Small intestine (tissue), 7 donors: ENCODE results near the gene PRTFDC1. TPM values are rescaled to one million over a fixed set of nuclear protein-coding genes. Genes with fewer than 3 reads are reported as not detected.

Experiments used
- DNase-seq, 2 donors: peaks; one replicate each; pipeline versions ENCODE4 v3.0.0 to v3.0.0-alpha.2; 2013
- FAIRE-seq: peaks from 2 replicates; lab custom pipeline; 2012; peaks lifted over from hg19 to GRCh38; lab: Jason Lieb, UNC
- H3K27ac ChIP-seq, 3 donors: one replicate each; pipeline ENCODE4 v1.5.1; 2013; ENCODE audit warnings: low read length in 2 of 3, mild to moderate bottlenecking in 2 of 3, control low read depth in 1 of 3, inconsistent platforms in 1 of 3, low read depth in 1 of 3, moderate library complexity in 1 of 3
- H3K27me3 ChIP-seq, 3 donors: one replicate each; pipeline ENCODE4 v1.6.1; 2013; ENCODE audit warnings: low read length in 3 of 3, inconsistent platforms in 1 of 3; ENCODE audit not compliant: control insufficient read depth in 3 of 3, insufficient read depth in 3 of 3
- H3K36me3 ChIP-seq, 3 donors: one replicate each; pipeline ENCODE4 v1.6.1; 2013; ENCODE audit warnings: low read length in 3 of 3, inconsistent platforms in 1 of 3, low read depth in 1 of 3, mild to moderate bottlenecking in 1 of 3, moderate library complexity in 1 of 3; ENCODE audit not compliant: control insufficient read depth in 3 of 3, insufficient read depth in 2 of 3
- H3K4me1 ChIP-seq, 3 donors: one replicate each; pipeline ENCODE4 v1.6.1; 2013; ENCODE audit warnings: low read length in 2 of 3, inconsistent platforms in 1 of 3, low read depth in 1 of 3, mild to moderate bottlenecking in 1 of 3, moderate library complexity in 1 of 3; ENCODE audit not compliant: control insufficient read depth in 3 of 3, insufficient read depth in 2 of 3
- H3K4me3 ChIP-seq, 3 donors: one replicate each; pipeline ENCODE4 v1.5.1; 2013; ENCODE audit warnings: low read length in 3 of 3, control low read depth in 1 of 3, inconsistent platforms in 1 of 3, low read depth in 1 of 3, mild to moderate bottlenecking in 1 of 3, moderate library complexity in 1 of 3
- H3K9me3 ChIP-seq, 2 donors: one replicate each; pipeline ENCODE4 v1.6.1; 2013; ENCODE audit warnings: low read depth in 1 of 2, low read length in 1 of 2; ENCODE audit not compliant: control insufficient read depth in 2 of 2, insufficient read depth in 1 of 2
- WGBS, 3 donors: extraction: QIAGEN DNeasy Blood & Tissue Kit; methylation state at CpG; one replicate each; pipeline ENCODE4 v1.1.7; 2013; 5-methylcytosine and 5-hydroxymethylcytosine counted together
- polyA plus RNA-seq, 4 donors: library from polyadenylated mRNA; stranded (reverse) in 3 of 4; unstranded in 1 of 4; fragments of 200-250 nt in 3 of 4; fragments of 120-200 nt in 1 of 4; gene quantifications; one replicate each; pipeline versions ENCODE4 v1.2.1 to v1.2.3, GENCODE V29; 2013
- donor health status: healthy with polysubstance abuse.
- donor health status: control.
- donor health status: control.
- donor health status: Bipolar disorder and iron deficiency.
- donor health status: healthy.

Gene PRTFDC1
- polyA plus RNA-seq, 4 donors: 9.7 to 28.1 (median 12.9) TPM

GRCh38 chr10:24804392-24804791 is 148.0 kb downstream of the PRTFDC1 start:
- H3K27ac ChIP-seq: no peak overlapping the region
- H3K4me1 ChIP-seq: no peaks in the 10 kb centered on the region
- 91 to 94% (median 94%) methylated on average over 8 of the region's 8 CpGs for WGBS, 3 donors
- no peaks in the 10 kb centered on the region for H3K9me3 ChIP-seq
- no peaks in the 10 kb centered on the region for H3K36me3 ChIP-seq
- H3K27me3 ChIP-seq: no peaks in the 10 kb centered on the region
- H3K4me3 ChIP-seq: no peak overlapping the region
- DNase-seq (no peak), FAIRE-seq (no peak)

- FAIRE-seq (no peak), DNase-seq (no peak)
- WGBS, 3 donors: 87 to 100% (median 91%) methylated on average over 2 of the region's 2 CpGs
- Histone ChIP-seq H3K36me3 (no peaks in the 10 kb centered on the region), H3K4me1 (no peaks in the 10 kb centered on the region), H3K4me3 (no peak overlapping the region), H3K27ac (no peak overlapping the region), H3K27me3 (no peaks in the 10 kb centered on the region), H3K9me3 (no peaks in the 10 kb centered on the region)
Measured at GRCh38 chr10:24802378-24802777, 150.0 kb downstream of the PRTFDC1 start.

GRCh38 chr10:24800861-24801260 is 151.5 kb downstream of the PRTFDC1 start:
- DNase-seq: no peak
- no peaks in the 10 kb centered on the region for H3K4me1 ChIP-seq
- no peaks in the 10 kb centered on the region for H3K36me3 ChIP-seq
- 84 to 95% (median 89%) methylated on average over 6 of the region's 6 CpGs for WGBS, 3 donors
- no peak for FAIRE-seq
- no peaks in the 10 kb centered on the region for H3K9me3 ChIP-seq
- H3K27me3 ChIP-seq: no peaks in the 10 kb centered on the region
- no peak overlapping the region for H3K4me3 ChIP-seq
- H3K27ac ChIP-seq: no peak overlapping the region

Other genes starting within 250 kb of the PRTFDC1 start
- gene ARHGAP21, start 228.7 kb downstream of the PRTFDC1 start, polyA plus RNA-seq: 10 to 100 TPM; 20.6 to 42.0 (median 29.7) TPM
- 1 to 10 TPM in 3 of 4 donors, under 1 TPM in 1; 0.10 to 1.9 (median 1.2) TPM for gene ENKUR, start 63.6 kb upstream of the PRTFDC1 start, polyA plus RNA-seq
- 10 to 100 TPM in 1 of 4 donors, 1 to 10 TPM in 3; 1.4 to 10.1 (median 2.8) TPM for gene THNSL1, start 64.0 kb upstream of the PRTFDC1 start, polyA plus RNA-seq
- gene GPR158, start 222.4 kb upstream of the PRTFDC1 start, polyA plus RNA-seq: under 1 TPM in 2 of 4 donors, not detected in 2; 0.24 to 0.33 TPM